Hepatocyte (in vitro differentiated cells): ENCODE measurements around the gene POLR2F. TPM values are rescaled to one million over a fixed set of nuclear protein-coding genes. Genes with fewer than 3 reads are reported as not detected.

ENCODE experiments used
- DNase-seq: peaks from one replicate; pipeline ENCODE4 v3.0.0-alpha.2; 2016; ENCODE audit warnings: low spot score
- H2AFZ ChIP-seq: fragments of 200-600 bp; sonication (generic); 2 replicates; pipeline ENCODE4 v1.6.0; 2016; ENCODE audit warnings: antibody characterized with exemption, mild to moderate bottlenecking
- H3K27ac ChIP-seq: fragments of 200-600 bp; sonication (generic); 2 replicates; pipeline ENCODE4 v1.5.1; 2016; ENCODE audit warnings: mild to moderate bottlenecking
- H3K27me3 ChIP-seq: fragments of 200-600 bp; sonication (generic); 2 replicates; pipeline ENCODE4 v1.6.1; 2016
- H3K36me3 ChIP-seq: fragments of 200-600 bp; sonication (generic); replicated peaks from 2 replicates; pipeline ENCODE4 v1.5.1; 2016; ENCODE audit warnings: low read depth; ENCODE audit not compliant: insufficient read depth
- H3K4me1 ChIP-seq: fragments of 200-600 bp; sonication (generic); 2 replicates; pipeline ENCODE4 v1.5.1; 2016; ENCODE audit warnings: mild to moderate bottlenecking, moderate library complexity; ENCODE audit not compliant: insufficient read depth
- H3K4me2 ChIP-seq: fragments of 200-600 bp; sonication (generic); 2 replicates; pipeline ENCODE4 v1.6.0; 2016
- H3K4me3 ChIP-seq: fragments of 200-600 bp; sonication (generic); 2 replicates; pipeline ENCODE4 v1.5.1; 2016; ENCODE audit warnings: mild to moderate bottlenecking
- H3K79me2 ChIP-seq: fragments of 200-600 bp; sonication (generic); 2 replicates; pipeline ENCODE4 v1.6.0; 2017; ENCODE audit warnings: mild to moderate bottlenecking
- H3K9me2 ChIP-seq: fragments of 200-600 bp; sonication (generic); replicated peaks from 2 replicates; pipeline ENCODE4 v1.6.0; 2017; ENCODE audit warnings: mild to moderate bottlenecking; ENCODE audit not compliant: insufficient read depth
- H3K9me3 ChIP-seq: fragments of 200-600 bp; sonication (generic); 2 replicates; pipeline ENCODE4 v1.5.1; 2016; ENCODE audit warnings: low read depth, mild to moderate bottlenecking
- H4K20me1 ChIP-seq: fragments of 200-600 bp; sonication (generic); 2 replicates; pipeline ENCODE4 v1.6.0; 2016; ENCODE audit warnings: mild to moderate bottlenecking; ENCODE audit not compliant: insufficient read depth, poor library complexity, severe bottlenecking
- CTCF ChIP-seq: fragments of 200-600 bp; sonication (generic); IDR thresholded peaks from 2 replicates; pipeline ENCODE4 v1.5.1; 2016; ENCODE audit warnings: antibody characterized with exemption, mild to moderate bottlenecking; ENCODE audit not compliant: poor library complexity
- EZH2 ChIP-seq: fragments of 200-600 bp; sonication (generic); IDR thresholded peaks from 2 replicates; pipeline ENCODE4 v1.6.1; 2016; ENCODE audit warnings: antibody characterized with exemption, mild to moderate bottlenecking, borderline replicate concordance
- EZH2phosphoT487 ChIP-seq: fragments of 200-600 bp; sonication (generic); IDR thresholded peaks from one replicate; pipeline ENCODE4 v1.6.1; 2018; ENCODE audit warnings: antibody characterized with exemption, mild to moderate bottlenecking, low read depth, moderate library complexity; ENCODE audit not compliant: unreplicated experiment, severe bottlenecking
- WGBS: methylation state at CpG from one replicate; pipeline ENCODE4 v1.1.6; 2016; ENCODE audit warnings: low lambda C conversion rate; ENCODE audit errors: missing lambda C conversion rate; 5-methylcytosine and 5-hydroxymethylcytosine counted together
- microRNA-seq: library from miRNA; unstranded; fragments of <30 nt; microRNA quantifications from one replicate; pipeline ENCODE4, GENCODE V29; 2017
- polyA plus RNA-seq: library from polyadenylated mRNA; unstranded; fragments of >200 nt; fragmentation: Nextera tagmentation; extraction: Ambion mirVana; gene quantifications from 2 replicates; pipeline ENCODE4 v1.2.1, GENCODE V29; 2016
- total RNA-seq: library from RNA; depleted of rRNA; stranded (reverse); fragments of >200 nt; gene quantifications from 2 replicates; pipeline ENCODE4 v1.2.3, GENCODE V29; 2014

POLR2F gene
- total and polyA plus RNA-seq, 2 experiments from 2014 or later = 59.4 to 119 TPM

DNA sequence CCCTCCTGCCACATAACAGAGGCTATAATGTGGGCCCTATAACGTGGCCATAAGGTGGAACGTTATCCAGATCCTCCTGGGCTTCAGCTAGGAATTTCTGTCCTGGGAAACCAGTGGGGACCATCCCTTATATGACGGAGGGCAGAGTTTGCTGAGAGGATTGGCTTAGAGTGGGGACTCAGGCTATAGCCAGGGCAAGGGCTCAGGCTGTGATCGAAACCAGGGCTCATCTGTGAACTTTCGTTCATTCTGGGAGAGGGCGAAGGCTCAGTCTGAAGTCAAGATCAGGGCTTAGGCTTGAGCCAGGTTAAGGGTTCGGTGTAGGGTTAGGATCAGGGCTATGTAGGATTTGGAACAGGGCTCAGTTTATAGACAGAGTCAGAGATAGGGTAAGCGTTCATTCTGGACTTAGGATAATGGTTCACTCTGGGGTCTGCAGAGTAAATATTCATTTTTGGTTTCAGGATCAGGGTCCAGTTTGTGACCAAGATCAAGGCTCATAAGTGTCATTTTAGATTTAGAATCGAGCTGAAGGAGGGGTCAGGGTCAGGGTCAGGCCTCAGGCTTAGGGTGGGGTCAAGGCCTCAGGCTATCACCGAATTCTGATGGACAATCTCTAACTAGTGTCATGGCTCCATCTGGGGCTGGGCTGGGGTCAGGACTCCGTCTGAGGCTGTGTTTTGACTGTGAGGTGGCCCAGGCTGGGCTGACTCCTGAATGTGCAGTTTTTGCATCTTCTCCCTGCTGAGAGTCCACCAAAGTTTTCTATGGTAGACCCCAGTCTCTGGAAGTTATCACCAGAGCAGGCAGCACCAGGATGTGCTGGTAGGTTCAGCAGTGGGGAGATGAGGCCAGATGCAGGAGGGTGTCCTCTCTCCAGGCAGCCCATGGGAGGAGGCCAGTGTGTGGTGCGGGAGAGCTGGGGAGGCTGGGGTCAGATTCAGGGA lies 64.7 kb downstream of the POLR2F start:
- Histone ChIP-seq H3K9me3 (no peaks in the 10 kb centered on the region), H4K20me1 (no peaks in the 10 kb centered on the region), H3K27me3 (no peaks in the 10 kb centered on the region), H3K27ac (no peak overlapping the region), H3K79me2 (no peaks in the 10 kb centered on the region), H3K36me3 (no peaks in the 10 kb centered on the region), H2AFZ (no peak overlapping the region), H3K9me2 (no peaks in the 10 kb centered on the region), H3K4me3 (no peak overlapping the region), H3K4me2 (no peak overlapping the region), H3K4me1 (peaks cover 3% of the 10 kb centered on the region)
- TF ChIP-seq EZH2phosphoT487 = no peak
- TF ChIP-seq EZH2 = no peak
- no peak for TF ChIP-seq CTCF
- no peak for DNase-seq
- WGBS = 84% methylated on average over 12 of the region's 12 CpGs

Small RNA genes within 50 kb of the gene (microRNA-seq; reads per million reads assigned to microRNA genes)
- gene MIR4534 (not detected), gene MIR6820 (4.5 reads per million, percentile 5 among the genes with 10 or more reads in this experiment)

Other genes with a start within 250 kb of the POLR2F start
- 20.2 and 20.4 TPM in 2 replicates for gene GCAT, start 145.8 kb upstream of the POLR2F start, total RNA-seq
- gene GCAT, start 145.8 kb upstream of the POLR2F start, polyA plus RNA-seq = 31.5 and 40.0 TPM in 2 replicates
- not detected in 2 replicates for gene GALR3, start 130.3 kb upstream of the POLR2F start, total RNA-seq
- gene GALR3, start 130.3 kb upstream of the POLR2F start, polyA plus RNA-seq = 0.29 TPM in 1 of 2 replicates, not detected in the other
- 28.5 and 30.4 TPM in 2 replicates for gene ANKRD54, start 109.4 kb upstream of the POLR2F start, total RNA-seq
- gene ANKRD54, start 109.4 kb upstream of the POLR2F start, polyA plus RNA-seq = 29.9 and 33.2 TPM in 2 replicates
- gene EIF3L, start 104.3 kb upstream of the POLR2F start, total RNA-seq = 365 and 421 TPM in 2 replicates
- gene EIF3L, start 104.3 kb upstream of the POLR2F start, polyA plus RNA-seq = 172 and 199 TPM in 2 replicates
- 20.3 and 26.1 TPM in 2 replicates for gene MICALL1, start 47.4 kb upstream of the POLR2F start, total RNA-seq
- 11.7 and 15.0 TPM in 2 replicates for gene MICALL1, start 47.4 kb upstream of the POLR2F start, polyA plus RNA-seq
- gene C22orf23, start 98 bp upstream of the POLR2F start, total RNA-seq = 0.30 TPM in 1 of 2 replicates, not detected in the other
- 0.29 TPM in 1 of 2 replicates, not detected in the other for gene C22orf23, start 98 bp upstream of the POLR2F start, polyA plus RNA-seq
- not detected in 2 replicates for gene SOX10, start 30.9 kb downstream of the POLR2F start, total RNA-seq
- gene SOX10, start 30.9 kb downstream of the POLR2F start, polyA plus RNA-seq = not detected in 2 replicates
- 26.2 and 42.7 TPM in 2 replicates for gene PICK1, start 103.7 kb downstream of the POLR2F start, total RNA-seq
- gene PICK1, start 103.7 kb downstream of the POLR2F start, polyA plus RNA-seq = 43.1 and 54.9 TPM in 2 replicates
- gene SLC16A8, start 130.5 kb downstream of the POLR2F start, total RNA-seq = not detected in 2 replicates
- gene SLC16A8, start 130.5 kb downstream of the POLR2F start, polyA plus RNA-seq = 0.63 and 1.6 TPM in 2 replicates
- 3.3 and 4.4 TPM in 2 replicates for gene BAIAP2L2, start 157.0 kb downstream of the POLR2F start, total RNA-seq
- gene BAIAP2L2, start 157.0 kb downstream of the POLR2F start, polyA plus RNA-seq = 8.2 and 8.8 TPM in 2 replicates
- 28.2 and 39.9 TPM in 2 replicates for gene PLA2G6, start 228.1 kb downstream of the POLR2F start, total RNA-seq
- 30.2 and 42.6 TPM in 2 replicates for gene PLA2G6, start 228.1 kb downstream of the POLR2F start, polyA plus RNA-seq
- 55.9 and 70.4 TPM in 2 replicates for gene MAFF, start 248.3 kb downstream of the POLR2F start, total RNA-seq
- 67.2 and 76.3 TPM in 2 replicates for gene MAFF, start 248.3 kb downstream of the POLR2F start, polyA plus RNA-seq